Astrocyte (in vitro differentiated cells and primary cell): ENCODE measurements around the gene SLC39A10. TPM values are rescaled to one million over a fixed set of nuclear protein-coding genes. Genes with fewer than 3 reads are reported as not detected.
A peak's percentile ranks its signal among the peaks of the same experiment; 100 is the strongest.

Experiments
- DNase-seq: peaks from one replicate; pipeline ENCODE4 v3.0.0-alpha.2; 2010; ENCODE audit warnings: low read depth
- FAIRE-seq: peaks from 2 replicates; lab custom pipeline; 2011; peaks lifted over from hg19 to GRCh38; lab: Jason Lieb, UNC
- H2AFZ ChIP-seq: 2 replicates; pipeline ENCODE4 v1.6.0; 2012; ENCODE audit warnings: low read depth, low read length, inconsistent platforms
- H3K27ac ChIP-seq: 2 replicates; pipeline ENCODE4 v1.5.1; 2011; ENCODE audit warnings: low read depth, low read length, inconsistent platforms
- H3K27me3 ChIP-seq: 2 replicates; pipeline ENCODE4 v1.6.0; 2011; ENCODE audit warnings: low read length, inconsistent platforms; ENCODE audit not compliant: insufficient read depth
- H3K36me3 ChIP-seq: 2 replicates; pipeline ENCODE4 v1.5.1; 2011; ENCODE audit warnings: low read length, inconsistent platforms; ENCODE audit not compliant: insufficient read depth
- H3K4me1 ChIP-seq: 2 replicates; pipeline ENCODE4 v1.5.1; 2011; ENCODE audit warnings: low read length, inconsistent platforms; ENCODE audit not compliant: insufficient read depth
- H3K4me2 ChIP-seq: 2 replicates; pipeline ENCODE4 v1.6.0; 2012; ENCODE audit warnings: low read length, inconsistent platforms
- H3K4me3 ChIP-seq: 2 replicates; pipeline ENCODE4 v1.5.1; 2011; ENCODE audit warnings: low read depth, mild to moderate bottlenecking, low read length, inconsistent platforms; ENCODE audit not compliant: insufficient read depth
- H3K79me2 ChIP-seq: 2 replicates; pipeline ENCODE4 v1.6.0; 2012; ENCODE audit warnings: mild to moderate bottlenecking, low read length, inconsistent platforms; ENCODE audit not compliant: insufficient read depth
- H3K9ac ChIP-seq: 2 replicates; pipeline ENCODE4 v1.6.0; 2012; ENCODE audit warnings: mild to moderate bottlenecking, low read length, inconsistent platforms
- H3K9me3 ChIP-seq: 2 replicates; pipeline ENCODE4 v1.5.1; 2012; ENCODE audit warnings: low read depth, mild to moderate bottlenecking, low read length, inconsistent platforms; ENCODE audit not compliant: insufficient read depth
- H4K20me1 ChIP-seq: 2 replicates; pipeline ENCODE4 v1.6.0; 2012; ENCODE audit warnings: low read length, inconsistent platforms; ENCODE audit not compliant: insufficient read depth
- H3K27ac Mint-ChIP-seq: one replicate; pipeline ENCODE4 v1.8.0; 2021; ENCODE audit warnings: mild to moderate bottlenecking, mixed read lengths; ENCODE audit not compliant: unreplicated experiment
- H3K27me3 Mint-ChIP-seq: one replicate; pipeline ENCODE4 v1.8.0; 2021; ENCODE audit warnings: low read depth, mixed read lengths; ENCODE audit not compliant: unreplicated experiment
- H3K36me3 Mint-ChIP-seq: one replicate; pipeline ENCODE4 v1.8.0; 2021; ENCODE audit warnings: low read depth, mixed read lengths; ENCODE audit not compliant: unreplicated experiment
- H3K4me1 Mint-ChIP-seq: one replicate; pipeline ENCODE4 v1.8.0; 2021; ENCODE audit warnings: low read depth, mixed read lengths; ENCODE audit not compliant: unreplicated experiment
- H3K4me3 Mint-ChIP-seq: one replicate; pipeline ENCODE4 v1.8.0; 2021; ENCODE audit warnings: mild to moderate bottlenecking, moderate library complexity, mixed read lengths; ENCODE audit not compliant: unreplicated experiment
- H3K9me3 Mint-ChIP-seq: one replicate; pipeline ENCODE4 v1.8.0; 2021; ENCODE audit warnings: mild to moderate bottlenecking, mixed read lengths; ENCODE audit not compliant: unreplicated experiment
- EZH2 ChIP-seq: IDR thresholded peaks from 2 replicates; pipeline ENCODE4 v1.6.1; 2012; ENCODE audit warnings: mild to moderate bottlenecking, low read length, inconsistent platforms; ENCODE audit not compliant: insufficient read depth
- total RNA-seq: library from RNA; stranded (reverse); gene quantifications from 2 replicates; pipeline ENCODE4 v1.2.1, GENCODE V29; 2021
- TF ChIP-seq, protein P1 (sequence below): IDR thresholded peaks from 2 replicates; pipeline ENCODE4 v1.5.1; 2011; ENCODE audit warnings: low read depth, mild to moderate bottlenecking, inconsistent platforms, low read length, moderate library complexity; ENCODE audit not compliant: insufficient read depth

The SLC39A10 gene
- total RNA-seq, 1 donor from 2014 or later, result 96.2 TPM

DNA sequence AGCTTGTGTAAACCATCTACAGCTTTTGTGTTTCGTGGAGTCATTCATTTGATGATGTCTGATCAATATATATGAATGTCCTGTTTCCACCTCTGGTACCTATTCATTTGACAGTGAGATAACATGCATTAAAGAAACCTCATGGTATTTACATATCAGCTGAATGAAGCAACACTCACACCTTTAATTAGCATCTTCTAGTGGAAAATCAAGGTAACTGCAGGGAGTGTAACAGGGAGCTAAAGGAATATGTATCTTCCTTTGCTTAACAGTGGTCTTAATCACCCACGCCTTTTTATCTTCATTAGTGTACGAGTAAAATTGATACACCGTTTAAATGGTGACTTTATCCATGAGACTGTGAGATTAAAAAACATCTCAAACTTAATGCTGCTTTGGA, 15.6 kb downstream of the SLC39A10 start:
- Histone ChIP-seq H3K27ac (no peak overlapping the region), H3K9ac (no peak overlapping the region), H4K20me1 (peaks cover 7% of the 10 kb centered on the region), H3K4me2 (no peak overlapping the region), H3K79me2 (peaks cover 3% of the 10 kb centered on the region), H3K27me3 (no peaks in the 10 kb centered on the region), H2AFZ (no peak overlapping the region), H3K4me3 (no peak overlapping the region), H3K36me3 (no peaks in the 10 kb centered on the region), H3K4me1 (no peaks in the 10 kb centered on the region), H3K9me3 (no peaks in the 10 kb centered on the region)
- H3K4me1 Mint-ChIP-seq, result peaks cover 19% of the 10 kb centered on the region
- no peak overlapping the region for H3K27ac Mint-ChIP-seq
- H3K36me3 Mint-ChIP-seq, result peaks cover 4% of the 10 kb centered on the region
- H3K9me3 Mint-ChIP-seq, result no peaks in the 10 kb centered on the region
- H3K27me3 Mint-ChIP-seq, result no peaks in the 10 kb centered on the region
- TF ChIP-seq, protein P1, sequence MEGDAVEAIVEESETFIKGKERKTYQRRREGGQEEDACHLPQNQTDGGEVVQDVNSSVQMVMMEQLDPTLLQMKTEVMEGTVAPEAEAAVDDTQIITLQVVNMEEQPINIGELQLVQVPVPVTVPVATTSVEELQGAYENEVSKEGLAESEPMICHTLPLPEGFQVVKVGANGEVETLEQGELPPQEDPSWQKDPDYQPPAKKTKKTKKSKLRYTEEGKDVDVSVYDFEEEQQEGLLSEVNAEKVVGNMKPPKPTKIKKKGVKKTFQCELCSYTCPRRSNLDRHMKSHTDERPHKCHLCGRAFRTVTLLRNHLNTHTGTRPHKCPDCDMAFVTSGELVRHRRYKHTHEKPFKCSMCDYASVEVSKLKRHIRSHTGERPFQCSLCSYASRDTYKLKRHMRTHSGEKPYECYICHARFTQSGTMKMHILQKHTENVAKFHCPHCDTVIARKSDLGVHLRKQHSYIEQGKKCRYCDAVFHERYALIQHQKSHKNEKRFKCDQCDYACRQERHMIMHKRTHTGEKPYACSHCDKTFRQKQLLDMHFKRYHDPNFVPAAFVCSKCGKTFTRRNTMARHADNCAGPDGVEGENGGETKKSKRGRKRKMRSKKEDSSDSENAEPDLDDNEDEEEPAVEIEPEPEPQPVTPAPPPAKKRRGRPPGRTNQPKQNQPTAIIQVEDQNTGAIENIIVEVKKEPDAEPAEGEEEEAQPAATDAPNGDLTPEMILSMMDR, result no peak
- TF ChIP-seq EZH2, result no peak
- FAIRE-seq (no peak), DNase-seq (no peak)
- H3K4me3 Mint-ChIP-seq, result no peak overlapping the region

DNA sequence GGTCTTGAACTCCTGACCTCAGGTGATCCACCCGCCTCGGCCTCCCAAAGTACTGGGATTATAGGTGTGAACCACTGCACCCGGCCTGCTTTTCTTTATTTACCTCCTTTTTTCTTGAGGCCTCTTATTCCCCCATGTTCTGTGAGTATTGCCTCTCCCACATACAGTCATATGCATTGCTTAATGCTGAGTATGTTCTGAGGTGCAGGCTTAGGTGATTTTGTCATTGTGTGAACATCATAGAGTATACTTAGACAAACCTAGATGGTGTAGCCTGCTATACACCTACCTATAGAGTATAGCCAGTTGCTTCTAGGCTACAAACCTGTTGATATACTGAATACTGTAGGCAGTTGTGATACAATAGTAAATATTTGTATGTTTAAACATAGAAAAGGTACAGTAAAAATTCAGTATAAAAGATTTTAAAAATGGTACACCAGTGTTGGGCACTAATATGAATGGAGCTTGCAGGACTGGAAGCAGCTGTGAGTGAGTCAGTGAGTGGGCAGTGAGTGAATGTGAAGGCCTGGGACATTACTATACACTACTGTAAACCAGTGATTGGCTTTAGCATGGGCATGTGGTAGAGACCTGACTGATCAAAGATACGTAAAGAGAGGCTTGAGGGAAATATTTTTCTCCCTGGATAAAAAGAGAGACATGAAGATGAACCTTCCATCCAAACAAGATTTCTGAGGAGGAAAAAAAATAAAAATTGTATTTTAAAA, 17.6 kb downstream of the SLC39A10 start:
- Mint-ChIP-seq H3K9me3 (no peaks in the 10 kb centered on the region), H3K4me1 (peaks cover 19% of the 10 kb centered on the region), H3K36me3 (peaks cover 4% of the 10 kb centered on the region), H3K27ac (peak overlapping the region; percentile 37), H3K27me3 (no peaks in the 10 kb centered on the region), H3K4me3 (no peak overlapping the region)
- Histone ChIP-seq H3K27ac (no peak overlapping the region), H3K36me3 (no peaks in the 10 kb centered on the region), H3K4me1 (no peaks in the 10 kb centered on the region), H3K79me2 (no peaks in the 10 kb centered on the region), H3K4me3 (no peak overlapping the region), H4K20me1 (peaks cover 6% of the 10 kb centered on the region), H3K4me2 (no peak overlapping the region), H3K9me3 (no peaks in the 10 kb centered on the region), H2AFZ (no peak overlapping the region), H3K27me3 (no peaks in the 10 kb centered on the region), H3K9ac (no peak overlapping the region)
- TF ChIP-seq EZH2, result no peak
- TF ChIP-seq, protein P1, result no peak
- no peak for FAIRE-seq
- peak; percentile 70 for DNase-seq

- no peaks in the 10 kb centered on the region for H3K4me1 ChIP-seq
- H2AFZ ChIP-seq, result no peak overlapping the region
- H3K27ac Mint-ChIP-seq, result no peak overlapping the region
- H3K9ac ChIP-seq, result no peak overlapping the region
- H3K36me3 ChIP-seq, result peaks cover 6% of the 10 kb centered on the region
- H3K36me3 Mint-ChIP-seq, result peaks cover 10% of the 10 kb centered on the region
- no peaks in the 10 kb centered on the region for H3K27me3 Mint-ChIP-seq
- H3K4me3 ChIP-seq, result no peak overlapping the region
- H3K79me2 ChIP-seq, result no peaks in the 10 kb centered on the region
- no peak overlapping the region for H3K27ac ChIP-seq
- no peaks in the 10 kb centered on the region for H3K27me3 ChIP-seq
- no peak overlapping the region for H3K4me2 ChIP-seq
- H3K9me3 ChIP-seq, result no peaks in the 10 kb centered on the region
- peaks cover 19% of the 10 kb centered on the region for H3K4me1 Mint-ChIP-seq
- DNase-seq, result no peak
- no peaks in the 10 kb centered on the region for H3K9me3 Mint-ChIP-seq
- no peak overlapping the region for H3K4me3 Mint-ChIP-seq
- no peak for FAIRE-seq
- H4K20me1 ChIP-seq, result peaks cover 6% of the 10 kb centered on the region
- TF ChIP-seq, protein P1, result no peak
- TF ChIP-seq EZH2, result no peak
Measured at GRCh38 chr2:195675783-195676427, 18.9 kb downstream of the SLC39A10 start.
